Measurements from ENCODE around the gene NUMB.
A peak's percentile ranks its signal among the peaks of the same experiment; 100 is the strongest.

NUMB gene

GRCh38 chr14:73458183-73458976 lies at the start of gene NUMB:
Gene NUMB (minus strand): TSS chr14:73458546. CDS start chr14:73355751, 102,795 bp downstream.
- DNase-seq (ENCODE audit: low read depth), result peak; percentile 100
- peak within 1 kb of the TSS; percentile 79 for H3K4me3 ChIP-seq (ENCODE audit: low read depth, low read length)

- no peak overlapping the region for H3K4me3 ChIP-seq (ENCODE audit: low read depth, low read length)
- peak; percentile 15 for DNase-seq (ENCODE audit: low read depth)
Observed at GRCh38 chr14:73503648-73504047, 45.3 kb upstream of the NUMB start.

GRCh38 chr14:73502017-73502619 lies 43.8 kb upstream of the NUMB start:
- no peak overlapping the region for H3K4me3 ChIP-seq (ENCODE audit: low read depth, low read length)
- no peak for DNase-seq (ENCODE audit: low read depth)

- no peak for DNase-seq (ENCODE audit: low read depth)
- H3K4me3 ChIP-seq (ENCODE audit: low read depth, low read length), result no peak overlapping the region
Observed at GRCh38 chr14:73500360-73500759, 42.0 kb upstream of the NUMB start.

GRCh38 chr14:73494593-73494992 lies 36.2 kb upstream of the NUMB start:
- DNase-seq (ENCODE audit: low read depth), result no peak
- no peak overlapping the region for H3K4me3 ChIP-seq (ENCODE audit: low read depth, low read length)

GRCh38 chr14:73492670-73493069 lies 34.3 kb upstream of the NUMB start:
- no peak overlapping the region for H3K4me3 ChIP-seq (ENCODE audit: low read depth, low read length)
- no peak for DNase-seq (ENCODE audit: low read depth)

- DNase-seq (ENCODE audit: low read depth), result no peak
- H3K4me3 ChIP-seq (ENCODE audit: low read depth, low read length), result peak overlapping the region; percentile 70
Observed at GRCh38 chr14:73492043-73492552, 33.8 kb upstream of the NUMB start.

- H3K4me3 ChIP-seq (ENCODE audit: low read depth, low read length), result peak overlapping the region; percentile 70
- DNase-seq (ENCODE audit: low read depth), result peak; percentile 26
Observed at GRCh38 chr14:73491256-73492042, 33.1 kb upstream of the NUMB start.

GRCh38 chr14:73489481-73490175 lies 31.3 kb upstream of the NUMB start:
- DNase-seq (ENCODE audit: low read depth), result no peak

GRCh38 chr14:73478684-73479083 lies 20.3 kb upstream of the NUMB start:
- no peak overlapping the region for H3K4me3 ChIP-seq (ENCODE audit: low read depth, low read length)
- no peak for DNase-seq (ENCODE audit: low read depth)

More at GRCh38 chr14:73489481-73490175, 31.3 kb upstream of the NUMB start:
- no peak overlapping the region for H3K4me3 ChIP-seq (ENCODE audit: low read depth, low read length)

- DNase-seq (ENCODE audit: low read depth), result peak; percentile 80
- H3K4me3 ChIP-seq (ENCODE audit: low read depth, low read length), result no peak overlapping the region
Observed at GRCh38 chr14:73477618-73478266, 19.4 kb upstream of the NUMB start.

GRCh38 chr14:73476451-73476931 lies 18.1 kb upstream of the NUMB start:
- no peak overlapping the region for H3K4me3 ChIP-seq (ENCODE audit: low read depth, low read length)
- no peak for DNase-seq (ENCODE audit: low read depth)

GRCh38 chr14:73474952-73475351 lies 16.6 kb upstream of the NUMB start:
- H3K4me3 ChIP-seq (ENCODE audit: low read depth, low read length), result no peak overlapping the region
- no peak for DNase-seq (ENCODE audit: low read depth)

GRCh38 chr14:73472185-73473114 lies 14.1 kb upstream of the NUMB start:
- H3K4me3 ChIP-seq (ENCODE audit: low read depth, low read length), result no peak overlapping the region
- DNase-seq (ENCODE audit: low read depth), result no peak

GRCh38 chr14:73471582-73472184 lies 13.3 kb upstream of the NUMB start:
- no peak overlapping the region for H3K4me3 ChIP-seq (ENCODE audit: low read depth, low read length)
- no peak for DNase-seq (ENCODE audit: low read depth)

- H3K4me3 ChIP-seq (ENCODE audit: low read depth, low read length), result no peak overlapping the region
- no peak for DNase-seq (ENCODE audit: low read depth)
Observed at GRCh38 chr14:73468828-73469375, 10.6 kb upstream of the NUMB start.

- no peak overlapping the region for H3K4me3 ChIP-seq (ENCODE audit: low read depth, low read length)
- DNase-seq (ENCODE audit: low read depth), result peak; percentile 80
Observed at GRCh38 chr14:73467800-73468199, 9.5 kb upstream of the NUMB start.
